GM12874 (cell line): Measurements from ENCODE around the gene MEIS2.

ENCODE experiments used
- CTCF ChIP-seq: IDR thresholded peaks from 2 replicates; pipeline ENCODE4 v1.5.1; 2011; ENCODE audit warnings: low read depth, mild to moderate bottlenecking, control low read depth, low read length, moderate library complexity; ENCODE audit not compliant: insufficient read depth

MEIS2 gene

GRCh38 chr15:37100109-37100965 lies at the start of gene MEIS2:
TSS of gene MEIS2 (minus strand) at chr15:37100549. CDS start at chr15:37099466, 1,083 bp downstream.
- TF ChIP-seq CTCF = no peak

- TF ChIP-seq CTCF = no peak
Observed at GRCh38 chr15:37149146-37149545, 48.8 kb upstream of the MEIS2 start.

GRCh38 chr15:37148714-37149113 lies 48.4 kb upstream of the MEIS2 start:
- TF ChIP-seq CTCF = no peak

GRCh38 chr15:37143351-37143750 lies 43.0 kb upstream of the MEIS2 start:
- TF ChIP-seq CTCF = no peak

- TF ChIP-seq CTCF = no peak
Observed at GRCh38 chr15:37142371-37142770, 42.0 kb upstream of the MEIS2 start.

- TF ChIP-seq CTCF = no peak
Observed at GRCh38 chr15:37140531-37141058, 40.2 kb upstream of the MEIS2 start.

GRCh38 chr15:37138591-37139215 lies 38.4 kb upstream of the MEIS2 start:
- no peak for TF ChIP-seq CTCF
